HG03175 (cell line): ENCODE data around the gene SH3BGRL2.
"Not testable (repeated sequence)": the region's sequence is repeated elsewhere in the genome, so short reads cannot be mapped to it uniquely, and the experiment has no call there.

ENCODE experiments used
- ATAC-seq: cut with Tn5 transposase; IDR thresholded peaks from one replicate; pipeline ENCODE4 v1.9.1; 2021; ENCODE audit warnings: mild to moderate bottlenecking, moderate library complexity; ENCODE audit not compliant: unreplicated experiment

SH3BGRL2 gene

GRCh38 chr6:79647741-79648140 is 16.6 kb downstream of the SH3BGRL2 start:
- no peak for ATAC-seq

DNA sequence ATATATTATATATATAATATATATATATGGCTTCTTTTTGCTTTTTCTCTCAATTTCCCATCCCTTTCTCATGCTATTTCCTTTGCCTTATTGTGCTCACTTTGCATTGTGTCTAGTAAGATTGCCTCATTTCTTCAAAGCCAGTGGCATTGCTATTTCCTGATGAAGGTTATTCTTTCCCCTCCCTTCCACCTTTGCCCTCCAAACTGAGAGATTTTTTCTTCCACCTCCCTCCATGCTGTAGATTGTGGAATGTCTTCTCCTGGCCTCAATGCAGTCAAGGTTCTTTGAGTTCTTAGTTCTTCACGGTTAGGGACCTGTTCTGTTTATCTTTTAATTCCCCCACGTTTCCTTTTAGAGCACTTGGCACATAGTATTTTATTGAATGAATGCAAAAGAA is 17.2 kb downstream of the SH3BGRL2 start:
- ATAC-seq: no peak

- ATAC-seq: no peak
Measured at GRCh38 chr6:79649016-79649415, 17.9 kb downstream of the SH3BGRL2 start.

DNA sequence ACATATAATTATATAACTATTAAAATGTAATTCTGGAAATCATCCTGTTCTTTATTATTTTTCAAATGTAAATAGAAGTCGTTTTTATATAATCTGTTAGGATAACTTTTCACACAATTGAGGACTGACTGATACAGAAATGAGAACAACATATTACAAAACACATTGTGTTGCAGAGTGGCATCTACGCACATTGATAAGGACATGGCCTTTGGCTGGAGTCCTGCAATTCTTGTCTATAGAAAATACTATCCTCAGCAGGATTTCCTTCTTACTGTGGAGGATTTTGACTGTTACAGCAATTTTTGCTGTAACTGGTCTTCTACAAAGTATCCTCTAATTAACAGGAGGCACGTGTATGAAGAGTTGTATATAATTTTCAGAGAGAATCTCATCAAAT is 19.8 kb downstream of the SH3BGRL2 start:
- no peak for ATAC-seq

DNA sequence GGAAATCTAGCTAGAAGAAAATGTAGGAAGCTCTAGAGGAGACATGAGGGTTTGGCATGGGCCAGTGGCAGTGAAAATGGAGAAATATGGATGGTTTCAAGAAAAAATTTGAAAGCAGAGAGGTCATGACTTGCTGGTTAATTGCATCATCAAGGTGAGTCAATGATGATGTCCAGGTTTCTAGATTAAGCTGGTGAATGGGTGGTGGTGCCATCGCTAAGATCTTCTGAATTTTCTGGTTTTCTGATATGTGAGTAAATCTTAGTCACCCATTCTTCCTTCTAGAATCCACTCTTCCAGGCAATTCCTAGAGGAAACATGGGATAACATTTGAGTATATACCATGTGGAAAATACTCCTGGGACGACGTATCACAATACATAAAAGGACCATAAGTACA is 25.0 kb downstream of the SH3BGRL2 start:
- no peak for ATAC-seq

DNA sequence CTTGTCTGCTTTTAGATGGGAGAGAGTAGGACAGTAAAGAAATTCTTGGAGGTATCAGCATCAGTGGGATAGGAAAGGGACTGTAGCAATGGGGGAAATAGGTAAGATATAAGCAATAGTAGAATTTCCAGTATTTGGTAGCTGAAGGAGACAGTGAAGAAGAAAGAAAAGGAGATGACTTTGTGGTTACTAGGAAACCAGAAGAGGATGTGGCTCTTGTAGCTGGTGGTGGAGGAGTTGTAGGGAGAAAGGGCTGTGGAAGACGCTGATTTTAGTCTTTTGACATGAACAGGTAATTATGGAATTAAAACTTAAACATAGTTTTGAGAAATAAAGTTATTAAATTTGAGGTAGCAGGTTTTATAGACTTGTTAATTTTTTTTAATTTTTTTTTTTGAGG is 26.1 kb downstream of the SH3BGRL2 start:
- ATAC-seq: no peak

DNA sequence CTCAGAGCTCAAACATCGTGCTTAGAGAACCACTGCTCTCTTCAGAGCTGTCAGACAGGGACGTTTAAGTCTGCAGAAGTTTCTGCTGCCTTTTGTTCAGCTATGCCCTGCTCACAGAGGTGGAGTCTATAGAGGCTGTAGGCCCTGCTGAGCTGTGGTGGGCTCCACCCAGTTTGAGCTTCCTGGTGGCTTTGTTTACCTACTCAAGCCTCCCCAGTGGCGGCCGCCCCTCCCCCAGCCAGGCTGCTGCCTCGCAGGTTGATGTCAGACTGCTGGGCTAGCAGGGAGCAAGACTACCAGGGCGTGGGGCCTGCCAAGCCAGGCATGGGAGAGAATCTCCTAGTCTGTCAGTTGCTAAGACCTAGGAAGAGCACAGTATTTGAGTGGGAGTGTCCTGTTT is 32.5 kb downstream of the SH3BGRL2 start:
- ATAC-seq: not testable (repeated sequence)

DNA sequence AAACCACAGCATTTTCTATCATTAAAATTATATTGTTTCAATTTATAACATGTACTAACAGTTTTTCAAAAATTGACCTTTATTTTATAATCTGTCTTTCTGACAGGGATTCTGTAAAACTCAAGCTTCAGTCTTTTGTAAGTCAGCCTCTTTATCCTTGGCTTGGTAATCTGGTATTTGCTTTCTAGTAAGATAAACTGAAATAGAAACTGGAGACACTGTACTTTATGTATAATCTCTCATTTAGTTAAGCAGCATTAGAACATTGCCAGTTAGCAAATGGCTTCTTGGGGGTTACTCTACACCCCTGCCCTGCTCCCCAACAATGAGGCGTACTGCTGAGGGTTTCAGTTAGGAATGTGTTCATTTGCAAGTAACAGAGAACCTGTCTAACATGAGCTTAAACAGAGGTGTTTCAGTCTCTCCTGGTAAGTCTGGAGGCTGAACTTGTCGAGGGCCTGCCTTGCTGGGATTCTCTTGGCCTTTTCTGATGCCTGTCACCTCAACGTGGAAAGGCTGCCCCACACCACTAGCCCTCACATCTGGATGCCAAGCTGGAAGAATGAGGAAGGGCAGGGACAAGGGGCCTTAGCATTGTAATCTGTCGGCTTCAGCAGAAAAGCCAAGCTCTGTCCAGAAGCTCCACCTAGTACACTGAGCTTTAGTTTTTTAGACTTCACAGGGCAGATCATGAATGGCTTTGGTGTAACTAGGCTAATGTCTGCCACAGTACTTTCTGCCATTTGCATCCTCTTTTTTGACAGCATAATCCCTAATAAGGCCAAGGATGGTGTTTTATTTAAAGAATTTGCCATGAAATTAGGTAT is 34.8 kb downstream of the SH3BGRL2 start:
- ATAC-seq: no peak

DNA sequence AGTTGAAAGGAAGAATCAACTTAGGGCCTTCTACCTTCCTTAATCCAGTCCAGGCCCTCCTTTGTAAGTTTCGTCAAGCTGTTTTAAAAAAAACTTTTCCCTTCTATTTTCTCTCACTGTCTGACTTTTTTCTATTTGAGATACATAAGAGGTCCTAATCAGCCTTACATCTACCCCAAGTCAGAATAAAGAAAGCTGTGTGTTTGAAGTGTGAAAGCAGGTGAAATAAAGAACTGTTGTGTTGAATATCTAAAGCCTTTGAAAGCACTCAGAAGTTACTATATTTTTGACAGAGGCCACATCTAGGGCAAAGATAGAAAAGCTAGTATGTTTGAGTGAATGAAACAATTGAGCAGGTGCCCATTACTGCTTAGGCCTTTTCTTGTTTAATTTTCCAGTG is 35.5 kb downstream of the SH3BGRL2 start:
- ATAC-seq: no peak

DNA sequence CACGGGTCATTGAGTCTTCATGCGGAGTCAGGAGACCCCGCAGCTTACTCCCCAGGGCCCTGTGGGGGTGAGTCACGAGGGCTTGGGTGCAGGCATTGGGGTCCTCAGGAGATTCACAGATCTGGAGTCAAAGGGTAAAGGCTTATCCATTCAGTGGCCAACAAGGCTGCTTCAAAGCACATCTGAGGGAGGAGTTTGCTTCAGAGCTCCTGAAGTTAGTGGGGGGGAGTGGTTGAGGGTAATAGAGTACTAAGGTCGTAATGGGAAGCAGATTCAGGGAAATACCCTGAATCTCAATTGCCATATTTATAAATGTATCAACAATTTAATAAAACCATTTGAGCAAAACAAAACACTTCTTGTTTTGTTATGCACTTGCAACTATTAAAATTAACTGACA is 37.3 kb downstream of the SH3BGRL2 start:
- no peak for ATAC-seq

- ATAC-seq: no peak
Measured at GRCh38 chr6:79669766-79670165, 38.6 kb downstream of the SH3BGRL2 start.

GRCh38 chr6:79670789-79671188 is 39.7 kb downstream of the SH3BGRL2 start:
- no peak for ATAC-seq

DNA sequence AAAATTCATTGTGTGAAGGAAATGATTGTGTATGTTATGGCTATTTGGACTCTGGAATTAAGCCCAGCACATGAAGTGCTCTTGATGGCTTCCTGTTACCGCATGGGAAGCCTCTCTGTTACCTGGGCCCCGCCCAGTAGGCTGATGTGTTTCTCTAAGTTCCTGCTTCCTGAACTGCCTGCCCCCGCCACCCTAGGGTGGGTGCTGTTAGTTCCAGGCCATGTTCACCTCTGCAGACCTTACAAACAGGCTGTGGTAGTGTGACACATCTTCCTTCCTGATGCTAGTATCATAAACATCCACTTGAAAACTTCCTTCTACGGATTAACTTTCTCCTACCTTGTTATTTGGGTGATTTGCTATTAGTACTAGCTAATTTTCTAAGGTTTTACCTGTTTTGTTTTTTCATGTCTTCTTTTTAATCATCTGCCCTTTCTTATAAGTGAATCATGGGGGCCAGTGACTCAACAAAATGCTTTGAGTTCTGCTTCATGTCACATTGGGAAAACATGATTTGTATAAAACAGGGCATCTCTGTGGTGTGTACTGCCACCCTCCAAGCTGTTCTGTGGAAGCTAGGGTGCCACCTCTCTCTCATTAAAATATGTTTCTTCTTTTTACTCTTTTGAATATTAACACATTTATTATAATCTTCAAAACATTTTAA is 40.6 kb downstream of the SH3BGRL2 start:
- ATAC-seq: no peak

GRCh38 chr6:79672631-79673111 is 41.5 kb downstream of the SH3BGRL2 start:
- ATAC-seq: no peak

DNA sequence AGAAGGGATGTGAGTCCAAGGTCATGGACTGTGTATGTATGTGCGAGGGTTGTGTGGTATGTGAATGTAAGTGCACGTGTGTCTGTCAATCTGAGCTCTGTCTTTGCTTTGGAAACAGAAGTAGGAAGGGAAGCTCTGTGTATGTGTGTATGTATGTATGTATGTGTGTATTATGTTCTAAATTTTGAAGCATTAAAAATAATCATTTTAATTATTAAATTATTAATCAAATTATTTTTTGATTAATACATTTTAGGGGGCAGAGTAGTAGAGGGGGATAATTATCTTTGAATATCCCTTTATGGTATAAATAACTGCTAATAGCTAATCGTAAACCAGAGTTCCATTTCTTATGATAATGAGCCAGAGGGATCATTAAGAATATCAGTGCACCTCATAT is 42.8 kb downstream of the SH3BGRL2 start:
- no peak for ATAC-seq

DNA sequence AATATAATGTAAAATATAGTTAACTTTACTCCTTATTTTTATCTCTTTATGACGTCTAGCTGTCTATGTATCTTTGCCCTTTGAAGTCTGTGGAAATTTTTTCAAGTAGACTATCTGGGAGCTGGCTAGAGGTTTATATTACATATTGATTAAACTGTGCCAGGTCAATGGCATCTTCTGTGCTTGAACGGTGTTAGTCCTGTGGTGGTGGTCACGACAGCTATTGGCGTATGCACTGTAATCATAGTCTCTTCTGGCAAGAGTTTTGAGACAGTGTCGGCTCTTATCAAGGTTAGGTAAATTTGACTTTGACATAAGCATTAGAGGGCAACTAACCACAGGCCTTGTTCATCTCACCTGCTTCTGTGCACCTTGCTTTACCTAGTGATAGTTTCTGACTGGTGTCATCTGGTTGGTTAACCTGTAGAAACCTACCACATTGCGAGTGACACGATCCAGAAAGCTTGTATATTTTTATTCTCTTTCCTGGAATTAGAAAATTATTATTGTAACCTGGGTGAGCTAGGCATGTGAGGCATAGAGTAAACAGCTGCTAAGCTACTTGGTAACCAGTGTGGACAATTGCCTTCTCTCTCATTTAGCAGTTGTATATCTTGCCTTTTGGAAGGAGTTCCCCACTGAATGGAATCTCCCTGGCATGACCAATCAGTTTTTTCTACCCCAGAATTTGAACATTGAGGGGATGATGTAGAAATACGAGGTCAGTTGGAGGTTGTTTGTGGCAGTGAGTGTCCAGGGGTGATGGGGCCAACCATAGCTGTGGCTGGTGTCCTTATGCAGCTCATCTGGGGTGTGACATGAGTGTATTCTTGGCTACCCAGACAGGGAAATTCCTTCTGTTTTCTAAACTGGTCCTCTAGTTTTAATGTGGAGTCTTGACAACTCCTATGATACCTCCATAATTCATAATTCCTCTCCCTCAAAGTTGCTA is 45.9 kb downstream of the SH3BGRL2 start:
- no peak for ATAC-seq

GRCh38 chr6:79682682-79683081 is 51.6 kb downstream of the SH3BGRL2 start:
- ATAC-seq: not testable (repeated sequence)

GRCh38 chr6:79684876-79685275 is 53.7 kb downstream of the SH3BGRL2 start:
- no peak for ATAC-seq

DNA sequence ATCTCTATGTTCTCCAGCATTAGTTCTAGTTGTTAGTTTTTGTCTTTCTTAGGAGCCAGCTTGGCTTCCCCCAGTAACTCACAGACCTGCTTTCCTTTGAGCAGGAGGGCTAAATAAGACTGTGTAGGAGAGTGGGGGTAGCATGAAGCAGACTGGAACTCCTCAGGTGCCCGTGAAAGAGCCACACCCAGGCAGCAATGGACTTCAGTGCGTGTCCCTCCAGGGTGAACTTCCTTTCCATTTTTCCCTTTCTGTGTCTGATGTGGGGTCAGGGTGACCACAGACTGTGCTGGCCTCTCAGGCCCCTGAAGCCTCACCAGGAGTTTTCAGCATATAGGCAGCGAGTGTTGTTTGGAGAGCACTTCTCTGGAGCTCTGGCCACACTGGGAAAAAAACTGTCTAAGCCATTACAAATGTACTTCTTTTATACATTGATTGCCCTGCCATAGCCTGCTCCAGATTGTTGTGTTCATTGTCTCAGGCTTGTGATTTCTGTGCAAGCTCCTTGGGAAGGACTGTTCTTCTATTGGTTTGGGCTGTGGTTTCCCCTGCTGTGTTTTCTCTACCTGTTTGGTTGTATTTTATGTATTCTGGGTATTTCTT is 55.7 kb downstream of the SH3BGRL2 start:
- ATAC-seq: no peak

DNA sequence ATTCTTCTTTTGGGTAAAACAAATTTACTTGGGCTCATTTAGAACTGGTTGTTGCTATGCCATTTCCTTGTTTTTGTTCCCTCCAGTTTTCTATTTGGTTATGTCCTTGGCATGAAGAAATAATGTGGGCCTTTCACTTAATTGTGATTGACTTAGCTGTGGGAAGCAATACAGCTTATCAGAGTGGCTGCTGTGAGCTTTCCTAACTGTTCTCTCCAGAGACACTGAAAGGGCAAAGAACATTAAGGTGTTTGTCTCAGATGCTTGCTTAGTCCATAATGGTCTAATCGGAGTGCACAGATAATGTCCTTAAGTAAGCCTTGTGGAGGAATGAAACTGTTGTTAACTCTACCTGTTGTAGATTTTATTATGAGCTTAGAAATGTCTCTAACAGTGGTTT is 56.6 kb downstream of the SH3BGRL2 start:
- ATAC-seq: no peak

DNA sequence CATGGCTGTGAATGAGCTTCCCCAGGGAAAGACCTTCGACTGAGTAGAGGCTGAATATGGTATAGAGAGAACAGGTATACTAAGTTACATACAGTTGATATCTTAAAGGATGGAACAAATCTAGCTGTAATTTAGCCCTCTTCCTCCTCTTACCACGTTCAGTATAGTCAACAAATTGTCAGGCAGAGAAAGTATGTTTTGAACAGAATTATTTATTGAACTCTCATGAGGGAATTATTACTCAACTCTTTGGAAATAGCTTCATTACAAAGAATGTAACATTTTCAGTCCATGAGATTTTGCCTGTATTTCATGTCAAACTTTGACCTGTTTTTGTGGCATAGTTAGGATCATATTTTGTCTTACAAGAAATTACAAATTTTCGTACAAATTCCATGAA is 63.0 kb downstream of the SH3BGRL2 start:
- no peak for ATAC-seq
